Naive thymus-derived CD4-positive, alpha-beta T cell (primary cell): ENCODE results near the gene HMGN3. TPM values are rescaled to one million over a fixed set of nuclear protein-coding genes. Genes with fewer than 3 reads are reported as not detected.

Experiments used
- ATAC-seq: fragments of 150-1000 bp; cut with Tn5 transposase; 2 replicates; pipeline ENCODE4 v1.10.0; 2021; ENCODE audit warnings: mild to moderate bottlenecking, moderate library complexity
- CTCF ChIA-PET: fragments of 350-600 bp; sonication (Branson Sonifier 250); formaldehyde crosslinking; loops from one replicate; lab custom pipeline; 2021; ENCODE audit warnings: antibody characterized with exemption; lab: Charles Lee
- POLR2A ChIA-PET: fragments of 350-600 bp; sonication (Branson Sonifier 250); formaldehyde crosslinking; loops from one replicate; lab custom pipeline; 2021; ENCODE audit warnings: antibody characterized with exemption, inconsistent platforms; lab: Charles Lee
- DNase-seq, 9 donors: peaks; one replicate each; pipeline versions ENCODE4 v3.0.0 to v3.0.0-alpha.2; 2020 to 2022; ENCODE audit warnings: mixed read lengths in 1 of 9
- H3K27ac ChIP-seq: one replicate; pipeline ENCODE4 v1.7.0; 2013; ENCODE audit warnings: mild to moderate bottlenecking, low read depth, low read length, moderate library complexity
- H3K27me3 ChIP-seq, 2 donors: one replicate each; pipeline ENCODE4 v1.7.0; 2013; ENCODE audit warnings: low read length in 2 of 2, mild to moderate bottlenecking in 2 of 2, moderate library complexity in 2 of 2; ENCODE audit not compliant: control insufficient read depth in 2 of 2, insufficient read depth in 2 of 2
- H3K36me3 ChIP-seq, 3 experiments: 1 replicate in 2 of 3; 2 replicates in 1 of 3; pipeline ENCODE4 v1.7.0; 2013; ENCODE audit warnings: low read length in 3 of 3, mild to moderate bottlenecking in 3 of 3, moderate library complexity in 1 of 3; ENCODE audit not compliant: insufficient read depth in 3 of 3, control insufficient read depth in 2 of 3
- H3K4me1 ChIP-seq, 2 donors: one replicate each; pipeline ENCODE4 v1.7.0; 2013; ENCODE audit warnings: low read length in 2 of 2, mild to moderate bottlenecking in 2 of 2, moderate library complexity in 1 of 2; ENCODE audit not compliant: control insufficient read depth in 2 of 2, insufficient read depth in 2 of 2
- H3K4me3 ChIP-seq: 2 replicates; pipeline ENCODE4 v1.7.0; 2013; ENCODE audit warnings: mild to moderate bottlenecking, low read length
- H3K9me3 ChIP-seq, 3 experiments: 1 replicate in 2 of 3; 2 replicates in 1 of 3; pipeline ENCODE4 v1.7.0; 2013; ENCODE audit warnings: low read length in 3 of 3; ENCODE audit not compliant: control insufficient read depth in 2 of 3
- H3K27ac Mint-ChIP-seq, 9 donors: one replicate each; pipeline ENCODE4 v1.8.0; 2020 to 2022; ENCODE audit warnings: mixed read lengths in 9 of 9, mild to moderate bottlenecking in 8 of 9, moderate library complexity in 5 of 9, inconsistent platforms in 2 of 9
- H3K27me3 Mint-ChIP-seq, 5 donors: one replicate each; pipeline ENCODE4 v1.8.0; 2021 to 2022; ENCODE audit warnings: mixed read lengths in 5 of 5, mild to moderate bottlenecking in 1 of 5
- H3K36me3 Mint-ChIP-seq, 5 donors: one replicate each; pipeline ENCODE4 v1.8.0; 2020 to 2022; ENCODE audit warnings: mixed read lengths in 5 of 5, mild to moderate bottlenecking in 3 of 5, inconsistent platforms in 1 of 5
- H3K4me1 Mint-ChIP-seq, 7 donors: one replicate each; pipeline ENCODE4 v1.8.0; 2020 to 2022; ENCODE audit warnings: mixed read lengths in 7 of 7, mild to moderate bottlenecking in 3 of 7, inconsistent platforms in 1 of 7
- H3K4me3 Mint-ChIP-seq, 10 donors: one replicate each; pipeline ENCODE4 v1.8.0; 2020 to 2022; ENCODE audit warnings: mild to moderate bottlenecking in 10 of 10, mixed read lengths in 10 of 10, moderate library complexity in 6 of 10, inconsistent platforms in 2 of 10
- H3K9me3 Mint-ChIP-seq, 11 donors: one replicate each; pipeline ENCODE4 v1.8.0; 2020 to 2022; ENCODE audit warnings: mixed read lengths in 11 of 11, mild to moderate bottlenecking in 4 of 11, inconsistent platforms in 1 of 11, moderate library complexity in 1 of 11
- intact Hi-C, 2 donors: fragments of 100-400 bp; cut with micrococcal nuclease; formaldehyde crosslinking; loops; one replicate each; pipeline ENCODE4 v1.15.1; 2023
- polyA plus RNA-seq, 2 donors: library from polyadenylated mRNA; unstranded; fragments of 300-500 nt; fragmentation: Illumina TruSeq; gene quantifications; one replicate each; pipeline ENCODE4 v1.2.3, GENCODE V29; 2021
- total RNA-seq, 6 experiments: library from RNA in 5 of 6; stranded (reverse) in 5 of 6; gene quantifications; 1 replicate in 5 of 6; 2 replicates in 1 of 6; pipeline ENCODE4 v1.2.3 and lab custom pipeline; 2021 to 2026

HMGN3 gene
- total and polyA plus RNA-seq, 7 experiments from 2014 or later: 28.8 to 110 (median 49.7) TPM

DNA sequence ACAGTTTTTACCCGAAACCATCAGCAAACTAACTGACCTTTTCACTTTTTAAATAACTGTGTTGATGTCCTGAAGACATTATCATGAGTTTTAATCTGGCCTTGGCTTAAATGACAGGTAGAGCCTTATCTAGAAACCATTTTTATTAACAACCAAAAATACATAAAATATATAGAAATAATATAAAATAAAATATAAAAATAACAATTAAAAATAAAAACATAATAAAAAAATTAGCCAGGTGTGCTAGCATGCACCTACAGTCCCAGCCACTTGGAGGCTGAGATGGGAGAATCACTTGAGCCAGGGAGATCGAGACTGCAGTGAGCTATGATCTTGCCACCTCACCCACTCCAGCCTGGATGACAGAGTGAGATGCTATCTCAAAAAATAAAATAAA, 21.6 kb downstream of the HMGN3 start:
- Mint-ChIP-seq H3K4me3 (no peak overlapping the region), H3K27me3 (no peaks in the 10 kb centered on the region), H3K27ac (peak overlapping the region in 1 of 9 donors; percentile 34), H3K36me3 (peaks cover 6 to 56% (median 38%) of the 10 kb centered on the region in 5 donors), H3K4me1 (peaks cover 0 to 20% (median 6%) of the 10 kb centered on the region in 7 donors), H3K9me3 (no peaks in the 10 kb centered on the region)
- ChIA-PET POLR2A (no interaction called here), CTCF (interaction anchor here (0.6 kb wide), 1 partner anchor 503 kb away, joined by 3 read pairs; no protein-coding TSS in a partner anchor)
- H3K27ac ChIP-seq: no peak overlapping the region
- H3K4me3 ChIP-seq: no peak overlapping the region
- intact Hi-C loops: no loop called here
- H3K4me1 ChIP-seq: no peaks in the 10 kb centered on the region
- DNase-seq (no peak), ATAC-seq (no peak)
- H3K36me3 ChIP-seq: no peaks in the 10 kb centered on the region
- H3K27me3 ChIP-seq: no peaks in the 10 kb centered on the region
- H3K9me3 ChIP-seq: no peaks in the 10 kb centered on the region

DNA sequence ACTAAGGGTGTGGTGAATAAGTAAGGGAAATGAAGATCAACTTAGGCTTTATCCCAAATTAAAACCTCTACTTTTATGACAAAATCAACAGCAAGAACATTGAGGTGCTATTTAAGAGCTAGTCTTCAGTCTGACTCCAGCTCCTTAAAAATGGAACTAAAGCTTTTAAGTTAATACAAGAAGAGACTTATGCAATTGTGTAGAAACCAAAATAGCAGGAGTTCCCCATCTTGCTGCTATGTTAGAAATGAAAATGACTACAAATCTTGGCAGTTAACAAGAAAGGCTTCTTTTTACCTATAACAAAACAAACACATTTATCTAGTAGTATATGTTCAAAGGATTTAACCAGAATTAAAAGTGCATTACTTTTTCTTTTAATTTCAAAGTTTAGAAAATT, 25.7 kb downstream of the HMGN3 start:
- Histone ChIP-seq H3K4me1 (no peaks in the 10 kb centered on the region), H3K4me3 (no peak overlapping the region), H3K36me3 (peaks cover 0 to 11% (median 0%) of the 10 kb centered on the region in 3 experiments), H3K9me3 (no peaks in the 10 kb centered on the region), H3K27ac (no peak overlapping the region), H3K27me3 (no peaks in the 10 kb centered on the region)
- Mint-ChIP-seq H3K4me1 (peaks cover 0 to 9% (median 0%) of the 10 kb centered on the region in 7 donors), H3K36me3 (peaks cover 12 to 63% (median 47%) of the 10 kb centered on the region in 5 donors), H3K27ac (no peak overlapping the region), H3K4me3 (no peak overlapping the region), H3K27me3 (no peaks in the 10 kb centered on the region), H3K9me3 (no peaks in the 10 kb centered on the region)
- ATAC-seq (no peak), DNase-seq (no peak)
- ChIA-PET POLR2A (no interaction called here), CTCF (interaction anchor here (0.6 kb wide), 1 partner anchor 532 kb away, joined by 3 read pairs; no protein-coding TSS in a partner anchor)
- intact Hi-C loops: no loop called here

DNA sequence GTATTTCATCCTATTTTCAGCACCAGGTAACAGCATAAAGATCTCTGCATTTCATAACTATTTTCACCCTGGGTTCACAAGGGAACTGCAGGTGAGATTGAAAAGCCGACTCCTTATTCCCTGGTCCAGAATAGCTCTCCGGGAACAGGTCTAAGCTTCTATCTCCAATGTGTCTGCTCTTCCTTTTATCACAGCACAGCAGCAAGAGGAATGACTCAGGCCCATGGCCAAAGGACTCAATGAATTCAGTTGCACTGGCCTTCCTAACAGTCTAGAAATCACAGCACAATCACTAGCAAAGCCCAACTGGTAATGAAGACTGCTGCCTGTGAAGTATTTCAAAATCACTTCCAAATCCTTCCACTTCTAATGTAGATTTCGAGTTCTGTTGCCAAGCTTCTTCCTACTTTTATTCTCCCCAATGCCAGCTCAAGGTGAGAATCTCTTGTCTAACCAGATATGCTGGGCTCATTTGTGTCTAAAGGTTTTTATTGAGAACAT, 30.7 kb downstream of the HMGN3 start:
- Mint-ChIP-seq H3K4me1 (peaks cover 0 to 2% (median 0%) of the 10 kb centered on the region in 7 donors), H3K27me3 (no peaks in the 10 kb centered on the region), H3K36me3 (peaks cover 9 to 61% (median 37%) of the 10 kb centered on the region in 5 donors), H3K4me3 (no peak overlapping the region), H3K27ac (peak overlapping the region in 1 of 9 donors; percentile 69), H3K9me3 (no peaks in the 10 kb centered on the region)
- ATAC-seq: no peak
- ChIA-PET POLR2A (no interaction called here), CTCF (no interaction called here)
- Histone ChIP-seq H3K36me3 (peaks cover 0 to 14% (median 0%) of the 10 kb centered on the region in 3 experiments), H3K4me1 (no peaks in the 10 kb centered on the region), H3K27ac (no peak overlapping the region), H3K4me3 (no peak overlapping the region), H3K9me3 (no peaks in the 10 kb centered on the region), H3K27me3 (no peaks in the 10 kb centered on the region)
- DNase-seq: no peak
- intact Hi-C loops: no loop called here

DNA sequence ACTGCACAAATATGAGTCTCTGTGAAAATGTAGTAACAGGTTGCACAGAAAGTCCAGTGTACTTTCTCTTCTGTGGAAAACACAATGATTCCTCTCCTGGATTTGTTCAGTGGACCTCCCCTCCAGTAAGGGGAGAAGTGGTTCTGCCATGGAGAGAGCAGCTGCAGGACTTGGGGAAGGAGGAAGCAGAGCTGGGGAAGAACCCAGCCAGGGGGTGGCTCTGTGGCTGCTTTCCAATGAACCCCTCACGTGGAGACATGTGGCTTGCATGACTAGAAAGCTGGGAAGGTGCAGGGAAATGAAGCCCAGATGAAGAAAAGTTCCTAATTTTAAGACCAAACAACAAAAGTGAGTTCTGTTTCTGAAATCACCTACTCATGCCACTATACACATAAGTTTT, 31.9 kb downstream of the HMGN3 start:
- no peaks in the 10 kb centered on the region for H3K4me1 ChIP-seq
- intact Hi-C loops: no loop called here
- no peaks in the 10 kb centered on the region for H3K27me3 ChIP-seq
- Mint-ChIP-seq H3K9me3 (no peaks in the 10 kb centered on the region), H3K36me3 (peaks cover 6 to 58% (median 31%) of the 10 kb centered on the region in 5 donors), H3K4me3 (no peak overlapping the region), H3K27me3 (no peaks in the 10 kb centered on the region), H3K27ac (peak overlapping the region in 1 of 9 donors; percentile 18), H3K4me1 (peaks cover 0 to 2% (median 0%) of the 10 kb centered on the region in 7 donors)
- CTCF ChIA-PET: no interaction called here
- no peak overlapping the region for H3K4me3 ChIP-seq
- POLR2A ChIA-PET: no interaction called here
- no peak overlapping the region for H3K27ac ChIP-seq
- DNase-seq (no peak), ATAC-seq (no peak)
- H3K36me3 ChIP-seq: peaks cover 0 to 14% (median 0%) of the 10 kb centered on the region in 3 experiments
- no peaks in the 10 kb centered on the region for H3K9me3 ChIP-seq

DNA sequence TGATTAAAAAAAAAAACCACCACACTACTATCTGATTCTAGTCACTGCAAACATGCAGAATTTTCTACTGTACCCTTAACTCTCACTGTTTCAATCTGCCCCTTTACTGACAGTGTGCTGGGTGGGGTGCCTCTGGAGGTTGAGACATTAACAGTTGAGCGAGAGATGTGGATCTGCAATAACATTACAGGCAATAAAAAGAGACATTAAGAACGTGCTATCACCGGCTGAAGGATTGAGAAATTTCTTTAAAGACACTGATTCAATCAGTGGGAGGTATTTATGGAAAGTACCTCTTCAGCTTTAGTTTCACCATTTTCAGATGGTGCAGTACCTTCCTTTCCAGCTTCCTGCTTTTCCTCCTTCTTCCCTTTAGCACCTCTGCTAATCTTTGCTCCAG, 32.5 kb downstream of the HMGN3 start:
- Mint-ChIP-seq H3K27me3 (no peaks in the 10 kb centered on the region), H3K36me3 (peaks cover 0 to 52% (median 25%) of the 10 kb centered on the region in 5 donors), H3K4me1 (peaks cover 0 to 2% (median 0%) of the 10 kb centered on the region in 7 donors), H3K4me3 (no peak overlapping the region), H3K9me3 (no peaks in the 10 kb centered on the region), H3K27ac (peak overlapping the region in 1 of 9 donors; percentile 5)
- Histone ChIP-seq H3K27ac (no peak overlapping the region), H3K36me3 (peaks cover 0 to 14% (median 0%) of the 10 kb centered on the region in 3 experiments), H3K27me3 (no peaks in the 10 kb centered on the region), H3K4me1 (no peaks in the 10 kb centered on the region), H3K4me3 (no peak overlapping the region), H3K9me3 (no peaks in the 10 kb centered on the region)
- intact Hi-C loops: no loop called here
- CTCF ChIA-PET: no interaction called here
- no peak for DNase-seq
- POLR2A ChIA-PET: no interaction called here
- ATAC-seq: no peak

DNA sequence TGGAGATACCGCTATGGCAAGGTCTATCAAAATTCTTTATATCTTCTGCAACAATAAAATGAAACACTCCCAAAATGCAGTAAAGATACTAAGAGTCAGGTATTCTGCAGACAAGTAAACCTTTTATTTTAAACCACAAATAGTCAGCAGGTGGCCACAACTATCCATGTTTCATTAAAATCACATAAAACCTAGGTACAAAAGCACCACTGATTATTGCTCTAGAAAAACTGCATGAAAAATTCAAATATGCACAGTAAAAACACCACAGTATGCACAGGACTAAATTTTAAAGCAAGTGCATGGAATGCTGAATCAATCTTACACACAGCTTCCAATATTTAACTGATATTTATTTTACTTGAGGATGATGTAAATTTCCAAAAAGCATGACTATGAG, 33.3 kb downstream of the HMGN3 start:
- Mint-ChIP-seq H3K4me1 (peaks cover 0 to 2% (median 0%) of the 10 kb centered on the region in 7 donors), H3K4me3 (no peak overlapping the region), H3K9me3 (no peaks in the 10 kb centered on the region), H3K36me3 (peaks cover 0 to 44% (median 22%) of the 10 kb centered on the region in 5 donors), H3K27ac (peak overlapping the region in 2 of 9 donors; percentile 5 to 66), H3K27me3 (no peaks in the 10 kb centered on the region)
- peaks cover 0 to 6% (median 0%) of the 10 kb centered on the region in 3 experiments for H3K36me3 ChIP-seq
- H3K27ac ChIP-seq: no peak overlapping the region
- no peak for DNase-seq
- ATAC-seq: no peak
- CTCF ChIA-PET: interaction anchor here (0.9 kb wide), 1 partner anchor 667 kb away, joined by 3 read pairs; no protein-coding TSS in a partner anchor
- intact Hi-C loops: no loop called here
- H3K27me3 ChIP-seq: no peaks in the 10 kb centered on the region
- no peak overlapping the region for H3K4me3 ChIP-seq
- H3K9me3 ChIP-seq: no peaks in the 10 kb centered on the region
- no peaks in the 10 kb centered on the region for H3K4me1 ChIP-seq
- POLR2A ChIA-PET: no interaction called here

DNA sequence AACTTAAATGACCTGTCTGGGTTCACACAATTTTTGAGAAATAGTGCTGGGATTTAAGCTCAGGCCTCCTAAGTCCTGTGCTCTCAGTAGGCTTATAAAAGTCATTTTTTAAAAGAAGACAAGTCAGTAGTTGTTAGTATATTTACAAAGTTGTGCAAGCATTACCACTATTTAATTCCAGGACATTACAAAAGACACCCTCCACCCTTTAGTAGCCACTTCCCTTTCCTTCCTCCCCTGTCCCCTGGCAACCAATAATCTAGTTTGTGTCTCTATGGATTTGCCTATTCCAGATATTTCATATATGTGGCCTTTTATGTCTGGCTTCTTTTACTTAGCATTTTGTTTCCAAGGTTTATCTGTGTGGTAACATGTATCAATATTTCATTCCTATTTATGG, 37.6 kb downstream of the HMGN3 start:
- no peaks in the 10 kb centered on the region for H3K36me3 ChIP-seq
- ChIA-PET POLR2A (no interaction called here), CTCF (interaction anchor here (1.0 kb wide), 1 partner anchor 8 kb away, joined by 3 read pairs; no protein-coding TSS in a partner anchor)
- Mint-ChIP-seq H3K4me3 (no peak overlapping the region), H3K27me3 (no peaks in the 10 kb centered on the region), H3K9me3 (peaks cover 0 to 13% (median 2%) of the 10 kb centered on the region in 11 donors), H3K4me1 (peaks cover 0 to under 1% (median 0%) of the 10 kb centered on the region in 7 donors), H3K36me3 (peaks cover 5 to 28% (median 8%) of the 10 kb centered on the region in 5 donors), H3K27ac (no peak overlapping the region)
- H3K27me3 ChIP-seq: no peaks in the 10 kb centered on the region
- no peak for ATAC-seq
- no peak overlapping the region for H3K4me3 ChIP-seq
- no peaks in the 10 kb centered on the region for H3K4me1 ChIP-seq
- H3K9me3 ChIP-seq: no peaks in the 10 kb centered on the region
- H3K27ac ChIP-seq: no peak overlapping the region
- intact Hi-C loops: no loop called here
- no peak for DNase-seq
